ENCODE measurements around the gene RNF112. TPM values are rescaled to one million over a fixed set of nuclear protein-coding genes. Genes with fewer than 3 reads are reported as not detected.

Gene RNF112
- 0.31 TPM for total RNA-seq (ENCODE audit: unreplicated experiment)
- long read RNA-seq = 0 reads

- H3K36me3 Mint-ChIP-seq (ENCODE audit: low read depth, unreplicated experiment) = no peaks in the 10 kb centered on the region
- H3K27ac Mint-ChIP-seq (ENCODE audit: unreplicated experiment) = peak within 1 kb of the TSS; percentile 2
- H3K27me3 Mint-ChIP-seq (ENCODE audit: unreplicated experiment) = peaks cover 7% of the 10 kb centered on the region
- H3K9me3 Mint-ChIP-seq (ENCODE audit: unreplicated experiment) = no peaks in the 10 kb centered on the region
- no peak for DNase-seq (ENCODE audit: low spot score)
- TF ChIP-seq, protein P1, sequence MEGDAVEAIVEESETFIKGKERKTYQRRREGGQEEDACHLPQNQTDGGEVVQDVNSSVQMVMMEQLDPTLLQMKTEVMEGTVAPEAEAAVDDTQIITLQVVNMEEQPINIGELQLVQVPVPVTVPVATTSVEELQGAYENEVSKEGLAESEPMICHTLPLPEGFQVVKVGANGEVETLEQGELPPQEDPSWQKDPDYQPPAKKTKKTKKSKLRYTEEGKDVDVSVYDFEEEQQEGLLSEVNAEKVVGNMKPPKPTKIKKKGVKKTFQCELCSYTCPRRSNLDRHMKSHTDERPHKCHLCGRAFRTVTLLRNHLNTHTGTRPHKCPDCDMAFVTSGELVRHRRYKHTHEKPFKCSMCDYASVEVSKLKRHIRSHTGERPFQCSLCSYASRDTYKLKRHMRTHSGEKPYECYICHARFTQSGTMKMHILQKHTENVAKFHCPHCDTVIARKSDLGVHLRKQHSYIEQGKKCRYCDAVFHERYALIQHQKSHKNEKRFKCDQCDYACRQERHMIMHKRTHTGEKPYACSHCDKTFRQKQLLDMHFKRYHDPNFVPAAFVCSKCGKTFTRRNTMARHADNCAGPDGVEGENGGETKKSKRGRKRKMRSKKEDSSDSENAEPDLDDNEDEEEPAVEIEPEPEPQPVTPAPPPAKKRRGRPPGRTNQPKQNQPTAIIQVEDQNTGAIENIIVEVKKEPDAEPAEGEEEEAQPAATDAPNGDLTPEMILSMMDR (IDR thresholded peaks at IDR 0.05; ENCODE audit: unreplicated experiment) = no peak
- H3K4me3 Mint-ChIP-seq (ENCODE audit: unreplicated experiment) = no peak within 1 kb of the TSS
- H3K4me1 Mint-ChIP-seq (ENCODE audit: unreplicated experiment) = peaks cover 2% of the 10 kb centered on the region
Observed at GRCh38 chr17:19410875-19411620, at the start of gene RNF112. RNF112 (plus strand) TSS chr17:19411232; CDS start chr17:19411409, 177 bp downstream.

- Mint-ChIP-seq H3K4me3 (ENCODE audit: unreplicated experiment) (peak overlapping the region; percentile 43), H3K4me1 (ENCODE audit: unreplicated experiment) (peaks cover 8% of the 10 kb centered on the region), H3K36me3 (ENCODE audit: low read depth, unreplicated experiment) (no peaks in the 10 kb centered on the region), H3K9me3 (ENCODE audit: unreplicated experiment) (no peaks in the 10 kb centered on the region), H3K27me3 (ENCODE audit: unreplicated experiment) (peaks cover 15% of the 10 kb centered on the region), H3K27ac (ENCODE audit: unreplicated experiment) (no peak overlapping the region)
- DNase-seq (ENCODE audit: low spot score) = no peak
- TF ChIP-seq, protein P1 (IDR thresholded peaks at IDR 0.05; ENCODE audit: unreplicated experiment) = no peak
Observed at GRCh38 chr17:19361326-19361725, 49.7 kb upstream of the RNF112 start.

DNA sequence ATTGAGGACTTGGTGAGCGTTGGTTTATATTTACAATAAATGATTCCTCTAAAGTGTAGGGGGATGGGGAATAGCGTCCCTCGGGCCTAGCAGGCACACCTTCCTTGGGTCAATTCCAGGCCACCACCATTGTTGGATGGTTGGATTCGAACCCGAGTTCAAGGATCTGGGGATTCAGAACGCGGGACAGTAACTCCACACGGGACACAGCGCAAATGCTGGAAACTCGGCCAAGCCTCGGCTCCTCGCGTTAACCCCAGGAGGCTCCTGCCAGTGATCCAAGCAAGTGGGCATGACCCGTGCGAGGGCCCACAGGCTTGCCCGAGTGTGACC is 49.1 kb upstream of the RNF112 start:
- Mint-ChIP-seq H3K27me3 (ENCODE audit: unreplicated experiment) (peaks cover 17% of the 10 kb centered on the region), H3K4me3 (ENCODE audit: unreplicated experiment) (peak overlapping the region; percentile 83), H3K27ac (ENCODE audit: unreplicated experiment) (no peak overlapping the region), H3K9me3 (ENCODE audit: unreplicated experiment) (no peaks in the 10 kb centered on the region), H3K4me1 (ENCODE audit: unreplicated experiment) (peaks cover 8% of the 10 kb centered on the region), H3K36me3 (ENCODE audit: low read depth, unreplicated experiment) (no peaks in the 10 kb centered on the region)
- TF ChIP-seq, protein P1 (IDR thresholded peaks at IDR 0.05; ENCODE audit: unreplicated experiment) = no peak
- no peak for DNase-seq (ENCODE audit: low spot score)

GRCh38 chr17:19362277-19363113 is 48.5 kb upstream of the RNF112 start, which contains the start of gene B9D1:
B9D1 (minus strand) TSS chr17:19362723; CDS start chr17:19362569, 154 bp downstream.
- Mint-ChIP-seq H3K9me3 (ENCODE audit: unreplicated experiment) (no peaks in the 10 kb centered on the region), H3K27ac (ENCODE audit: unreplicated experiment) (no peak within 1 kb of the TSS), H3K4me3 (ENCODE audit: unreplicated experiment) (peak within 1 kb of the TSS; percentile 91), H3K36me3 (ENCODE audit: low read depth, unreplicated experiment) (no peaks in the 10 kb centered on the region), H3K4me1 (ENCODE audit: unreplicated experiment) (peaks cover 10% of the 10 kb centered on the region), H3K27me3 (ENCODE audit: unreplicated experiment) (peaks cover 17% of the 10 kb centered on the region)
- DNase-seq (ENCODE audit: low spot score) = peak; percentile 91
- TF ChIP-seq, protein P1 (IDR thresholded peaks at IDR 0.05; ENCODE audit: unreplicated experiment) = peak; percentile 99

DNA sequence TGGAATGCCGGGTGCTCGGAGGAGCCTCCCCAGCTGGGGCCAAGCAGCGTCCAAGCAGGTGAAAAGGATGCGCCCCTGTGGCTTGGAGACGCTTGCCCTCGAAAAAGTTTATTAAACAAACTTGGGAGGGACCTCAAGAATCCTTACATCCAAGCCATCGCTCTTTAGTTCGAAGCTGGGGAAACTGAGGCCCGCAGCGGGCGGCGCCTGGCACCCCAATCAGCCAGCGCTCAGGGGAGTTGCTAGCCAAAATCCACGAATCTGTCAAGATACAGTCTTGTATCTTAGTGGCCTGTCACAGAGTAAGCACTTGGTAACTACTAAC is 48.0 kb upstream of the RNF112 start:
- Mint-ChIP-seq H3K4me3 (ENCODE audit: unreplicated experiment) (peak overlapping the region; percentile 91), H3K9me3 (ENCODE audit: unreplicated experiment) (no peaks in the 10 kb centered on the region), H3K27ac (ENCODE audit: unreplicated experiment) (no peak overlapping the region)

More for the DNA sequence above, 48.0 kb upstream of the RNF112 start:
- no peak for DNase-seq (ENCODE audit: low spot score)
- Mint-ChIP-seq H3K4me1 (ENCODE audit: unreplicated experiment) (peaks cover 14% of the 10 kb centered on the region), H3K27me3 (ENCODE audit: unreplicated experiment) (peaks cover 17% of the 10 kb centered on the region), H3K36me3 (ENCODE audit: low read depth, unreplicated experiment) (no peaks in the 10 kb centered on the region)
- TF ChIP-seq, protein P1 (IDR thresholded peaks at IDR 0.05; ENCODE audit: unreplicated experiment) = peak; percentile 50
